GM12874 (cell line): Measurements from ENCODE around the gene ARF6.

Experiments
- TF ChIP-seq, protein P1 (sequence below): IDR thresholded peaks from 2 replicates; pipeline ENCODE4 v1.5.1; 2011; ENCODE audit warnings: low read depth, mild to moderate bottlenecking, control low read depth, low read length, moderate library complexity; ENCODE audit not compliant: insufficient read depth

ARF6 gene

GRCh38 chr14:49893309-49894213, 679 bp downstream of the ARF6 start:
- TF ChIP-seq, protein P1, sequence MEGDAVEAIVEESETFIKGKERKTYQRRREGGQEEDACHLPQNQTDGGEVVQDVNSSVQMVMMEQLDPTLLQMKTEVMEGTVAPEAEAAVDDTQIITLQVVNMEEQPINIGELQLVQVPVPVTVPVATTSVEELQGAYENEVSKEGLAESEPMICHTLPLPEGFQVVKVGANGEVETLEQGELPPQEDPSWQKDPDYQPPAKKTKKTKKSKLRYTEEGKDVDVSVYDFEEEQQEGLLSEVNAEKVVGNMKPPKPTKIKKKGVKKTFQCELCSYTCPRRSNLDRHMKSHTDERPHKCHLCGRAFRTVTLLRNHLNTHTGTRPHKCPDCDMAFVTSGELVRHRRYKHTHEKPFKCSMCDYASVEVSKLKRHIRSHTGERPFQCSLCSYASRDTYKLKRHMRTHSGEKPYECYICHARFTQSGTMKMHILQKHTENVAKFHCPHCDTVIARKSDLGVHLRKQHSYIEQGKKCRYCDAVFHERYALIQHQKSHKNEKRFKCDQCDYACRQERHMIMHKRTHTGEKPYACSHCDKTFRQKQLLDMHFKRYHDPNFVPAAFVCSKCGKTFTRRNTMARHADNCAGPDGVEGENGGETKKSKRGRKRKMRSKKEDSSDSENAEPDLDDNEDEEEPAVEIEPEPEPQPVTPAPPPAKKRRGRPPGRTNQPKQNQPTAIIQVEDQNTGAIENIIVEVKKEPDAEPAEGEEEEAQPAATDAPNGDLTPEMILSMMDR = no peak

DNA sequence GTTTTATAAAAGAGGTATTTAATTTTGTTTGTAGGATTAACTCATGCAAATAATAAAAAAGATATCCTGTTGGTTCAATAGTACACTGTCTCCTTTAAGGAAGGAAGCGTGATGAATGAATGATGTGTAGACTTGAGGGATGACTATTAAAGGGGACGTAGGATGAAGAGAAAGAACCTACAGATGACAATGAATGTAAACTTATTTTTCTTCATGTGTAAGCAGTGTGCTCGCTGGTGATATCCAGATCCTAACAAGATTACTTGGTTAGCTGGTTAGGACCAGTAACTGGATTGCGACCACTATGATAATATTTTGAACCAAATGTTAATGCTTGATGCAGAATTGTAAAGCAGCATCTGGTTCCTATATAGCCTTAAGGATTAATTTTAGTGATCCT, 2.6 kb downstream of the ARF6 start:
- TF ChIP-seq, protein P1 = no peak

DNA sequence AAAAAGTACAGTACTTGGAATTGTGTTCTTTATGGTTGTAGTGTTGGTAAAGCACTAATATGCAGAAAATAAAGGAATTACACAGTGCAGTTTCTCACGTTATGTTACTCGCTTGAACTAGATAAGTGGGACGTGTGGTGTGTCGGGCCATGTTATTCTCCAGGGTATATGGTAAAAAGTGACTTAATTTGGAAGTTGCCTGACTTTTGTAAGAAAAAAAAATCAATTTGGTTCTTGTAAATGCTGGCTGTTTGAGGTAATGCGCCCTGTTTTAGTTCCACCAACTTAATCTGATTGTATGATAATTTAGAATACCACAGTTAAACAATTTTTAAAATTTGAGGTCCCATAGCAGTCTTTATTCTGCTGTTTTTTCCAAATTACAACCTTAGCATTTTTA, 4.1 kb downstream of the ARF6 start:
- TF ChIP-seq, protein P1 = no peak

DNA sequence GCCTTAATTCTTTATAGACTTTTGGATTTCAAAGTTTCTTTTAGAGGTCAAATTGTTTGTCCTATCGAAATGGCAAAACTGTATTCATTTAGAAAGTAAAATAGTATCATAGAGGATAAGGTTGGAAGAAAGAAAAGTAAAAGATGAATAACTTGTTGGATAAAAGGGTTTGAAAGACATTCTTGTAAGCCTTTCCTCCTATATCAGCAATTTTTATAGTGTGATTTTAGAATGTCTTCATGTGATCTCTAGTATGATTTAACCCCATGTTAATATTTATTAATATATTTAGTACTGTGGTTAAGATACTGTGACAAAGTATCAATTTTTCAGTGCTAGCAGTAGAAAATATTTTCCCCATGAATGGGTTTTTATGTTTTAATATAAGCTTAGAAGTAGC, 4.5 kb downstream of the ARF6 start:
- TF ChIP-seq, protein P1 = no peak

- TF ChIP-seq, protein P1 = no peak
Measured at GRCh38 chr14:49897965-49898364, 5.1 kb downstream of the ARF6 start.

DNA sequence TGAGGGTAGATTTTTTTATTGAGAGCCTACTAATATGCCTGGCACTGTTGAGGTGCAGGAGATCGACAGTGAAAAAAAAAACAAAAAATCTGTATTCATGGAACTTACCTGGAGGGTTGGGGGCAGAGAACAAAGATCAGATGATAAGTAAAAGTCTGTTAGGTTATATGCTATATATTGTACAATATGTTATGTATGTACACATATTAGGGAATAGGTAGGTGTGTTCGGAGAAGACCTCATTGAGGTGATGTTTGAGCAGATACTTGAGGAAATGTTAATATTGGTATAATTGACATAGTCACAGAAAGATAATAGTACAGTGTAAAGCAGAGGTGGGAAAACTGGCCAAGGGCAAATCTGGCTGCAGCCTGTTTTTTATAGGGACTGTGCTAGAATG, 5.6 kb downstream of the ARF6 start:
- TF ChIP-seq, protein P1 = no peak

GRCh38 chr14:49900973-49901372, 8.1 kb downstream of the ARF6 start:
- TF ChIP-seq, protein P1 = no peak
